UCSD-AML1 (cell line): ENCODE data around the gene KCTD8.

Experiments used
- DNase-seq: peaks from one replicate; lab custom pipeline; 2025; ENCODE audit not compliant: unreplicated experiment; lab: John Stamatoyannopoulos, UW

Gene KCTD8

GRCh38 chr4:44165938-44166337 lies 282.7 kb downstream of the KCTD8 start:
- no peak for DNase-seq

- DNase-seq, result no peak
Measured at GRCh38 chr4:44162538-44163270, 285.9 kb downstream of the KCTD8 start.

GRCh38 chr4:44161756-44162155 lies 286.9 kb downstream of the KCTD8 start:
- no peak for DNase-seq

- no peak for DNase-seq
Measured at GRCh38 chr4:44160776-44161367, 287.7 kb downstream of the KCTD8 start.

- no peak for DNase-seq
Measured at GRCh38 chr4:44159991-44160390, 288.6 kb downstream of the KCTD8 start.

- no peak for DNase-seq
Measured at GRCh38 chr4:44157611-44158277, 290.9 kb downstream of the KCTD8 start.

GRCh38 chr4:44150091-44150576 lies 298.5 kb downstream of the KCTD8 start:
- DNase-seq, result no peak

GRCh38 chr4:44149282-44149681 lies 299.3 kb downstream of the KCTD8 start:
- no peak for DNase-seq

GRCh38 chr4:44147571-44148075 lies 301.0 kb downstream of the KCTD8 start:
- no peak for DNase-seq

GRCh38 chr4:44146516-44146915 lies 302.1 kb downstream of the KCTD8 start:
- DNase-seq, result no peak

- DNase-seq, result no peak
Measured at GRCh38 chr4:44145868-44146267, 302.7 kb downstream of the KCTD8 start.

- no peak for DNase-seq
Measured at GRCh38 chr4:44132526-44132925, 316.1 kb downstream of the KCTD8 start.
